HTR-8/SVneo (cell line): Measurements from ENCODE around the gene ADPRH.
A peak's percentile ranks its signal among the peaks of the same experiment; 100 is the strongest.
"Not testable (repeated sequence)": the region's sequence is repeated elsewhere in the genome, so short reads cannot be mapped to it uniquely, and the experiment has no call there.

Experiments
- DNase-seq: peaks from one replicate; pipeline ENCODE4 v3.0.0; 2011; ENCODE audit warnings: low spot score, mixed read lengths; ENCODE audit not compliant: insufficient read length
- FAIRE-seq: peaks from 2 replicates; lab custom pipeline; 2011; peaks lifted over from hg19 to GRCh38; lab: Jason Lieb, UNC

The ADPRH gene

DNA sequence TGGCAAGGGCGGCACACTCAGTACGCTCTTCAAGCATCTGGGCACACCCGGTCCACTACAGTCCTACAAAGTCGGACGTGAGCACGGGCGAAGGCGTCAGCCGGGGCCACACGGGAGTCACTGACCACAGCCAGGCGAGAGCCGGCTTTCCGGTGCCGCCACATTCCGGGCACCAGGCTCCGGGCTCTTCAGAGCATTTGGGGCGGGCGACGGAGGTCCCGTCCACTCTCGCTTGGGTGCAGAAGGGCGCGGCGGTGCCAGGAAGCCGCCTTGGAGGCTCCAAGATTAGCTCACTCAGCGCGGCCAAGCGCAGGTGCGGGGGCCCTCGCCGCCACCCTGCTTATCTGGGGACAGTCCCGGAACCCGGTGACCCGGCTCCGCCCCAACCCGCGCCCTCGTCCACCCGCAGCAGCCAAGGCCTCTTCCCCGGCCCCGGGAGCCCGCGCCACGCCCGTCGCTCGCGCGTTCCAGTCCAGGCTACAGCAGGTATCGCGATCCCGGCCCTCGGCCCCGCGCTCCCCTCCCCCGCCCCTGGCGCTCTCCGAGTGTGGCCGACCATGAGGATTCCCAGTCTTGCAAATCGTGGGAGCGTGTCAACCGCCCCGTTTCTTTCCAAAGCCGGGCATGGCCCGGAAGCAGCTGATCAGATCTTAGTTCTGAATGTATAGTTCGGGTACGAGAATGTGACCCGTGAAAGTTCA is at the start of gene ADPRH:
TSS of gene ADPRH (plus strand) at position 127 of the 701 bp plus-strand sequence. CDS start 2,678 bp downstream, outside the sequence.
- DNase-seq (peak; percentile 61), FAIRE-seq (peak; percentile 67)

DNA sequence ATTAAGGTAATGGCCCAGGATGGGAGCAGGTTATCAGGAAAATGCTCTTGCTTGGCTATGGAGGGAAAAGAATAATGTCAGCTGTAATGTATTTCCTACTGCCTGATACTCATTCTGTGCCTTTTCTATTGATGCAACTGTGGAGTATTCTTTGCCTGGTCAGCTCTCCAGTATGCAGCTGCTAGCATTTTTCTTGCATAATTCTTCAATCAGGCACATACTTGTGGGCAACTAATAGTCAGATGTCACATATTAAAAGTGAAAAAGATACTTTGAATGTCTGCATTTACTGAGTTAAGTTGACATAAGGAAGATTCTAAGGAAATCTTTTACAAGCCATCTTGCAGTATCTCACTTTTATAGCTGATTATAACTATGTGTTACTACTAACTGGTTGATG is 49.4 kb upstream of the ADPRH start:
- DNase-seq (no peak), FAIRE-seq (no peak)

DNA sequence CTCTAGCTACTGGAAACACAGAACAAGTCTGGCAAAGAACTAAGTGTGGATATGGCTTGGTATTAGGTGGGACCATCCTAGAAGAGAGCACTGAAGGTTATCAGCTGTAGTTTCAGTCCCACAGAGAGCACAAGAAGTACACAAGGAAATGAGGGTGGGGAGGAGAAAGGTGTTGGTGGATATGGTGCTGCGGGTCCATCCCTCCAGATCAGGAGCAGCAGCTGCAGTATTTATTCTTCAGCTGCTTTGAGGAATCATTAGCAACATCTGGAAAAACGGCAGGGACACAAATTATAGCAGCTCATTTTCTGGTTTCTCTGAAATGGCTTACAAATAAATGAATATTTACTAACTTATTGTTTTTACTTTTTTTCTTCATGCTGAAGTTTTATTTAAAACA is 48.8 kb upstream of the ADPRH start:
- FAIRE-seq = peak; percentile 9

DNA sequence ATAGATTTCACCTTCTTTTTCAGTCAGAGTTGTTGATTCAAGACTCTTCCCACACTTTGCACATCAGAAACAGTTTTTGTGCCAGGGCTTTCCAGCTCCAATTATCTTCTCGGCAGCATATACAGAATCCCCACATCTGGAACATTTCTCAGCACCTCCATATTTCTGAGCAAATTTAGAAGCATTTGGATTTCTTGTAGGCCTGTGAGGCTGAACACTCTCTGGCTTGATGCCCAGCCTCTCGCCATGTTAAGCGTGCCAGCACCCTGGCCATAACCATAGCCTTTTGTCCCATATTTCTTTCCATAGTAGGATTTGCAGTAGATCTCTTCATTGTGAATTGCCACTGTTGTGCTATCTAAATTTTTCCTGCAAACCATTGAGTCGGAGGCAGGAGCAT is 48.1 kb upstream of the ADPRH start:
- DNase-seq (no peak), FAIRE-seq (no peak)

More for the DNA sequence above, 48.8 kb upstream of the ADPRH start:
- DNase-seq = no peak

DNA sequence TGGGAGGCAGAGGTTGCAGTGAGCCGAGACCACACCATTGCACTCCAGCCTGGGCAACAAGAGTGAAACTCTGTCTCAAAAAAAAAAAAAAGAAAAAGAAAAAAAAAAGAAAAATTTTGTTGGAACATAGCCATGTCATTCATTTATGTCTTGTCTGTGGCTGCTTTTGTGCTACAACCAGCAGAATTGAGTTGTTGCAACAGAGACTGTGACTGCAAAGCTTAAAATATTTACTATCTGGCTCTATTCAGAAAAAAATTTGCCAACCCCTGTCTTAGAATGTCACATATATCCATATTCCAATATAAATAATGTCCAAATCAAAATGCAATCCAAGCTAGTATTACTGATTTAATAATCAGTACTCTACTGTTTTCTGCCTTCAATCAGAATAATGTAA is 45.0 kb upstream of the ADPRH start:
- no peak for FAIRE-seq
- DNase-seq = no peak

DNA sequence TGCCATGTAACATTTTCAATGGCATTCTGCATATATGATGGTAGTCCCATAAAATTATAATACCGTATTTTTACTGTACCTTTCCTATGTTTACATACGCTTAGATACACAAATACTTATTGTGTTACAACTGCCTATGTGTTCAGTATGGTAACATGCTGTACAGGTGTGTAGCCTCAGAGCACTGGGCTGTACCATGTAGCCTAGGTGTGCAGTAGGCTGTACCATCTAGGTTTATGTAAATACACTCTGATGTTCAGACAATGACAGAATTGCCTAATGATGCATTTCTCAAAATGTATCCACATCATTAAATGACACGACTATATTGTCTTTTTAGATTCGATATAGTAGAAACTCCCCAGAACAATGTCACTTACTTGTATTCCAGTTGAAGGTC is 42.5 kb upstream of the ADPRH start:
- FAIRE-seq (no peak), DNase-seq (no peak)

DNA sequence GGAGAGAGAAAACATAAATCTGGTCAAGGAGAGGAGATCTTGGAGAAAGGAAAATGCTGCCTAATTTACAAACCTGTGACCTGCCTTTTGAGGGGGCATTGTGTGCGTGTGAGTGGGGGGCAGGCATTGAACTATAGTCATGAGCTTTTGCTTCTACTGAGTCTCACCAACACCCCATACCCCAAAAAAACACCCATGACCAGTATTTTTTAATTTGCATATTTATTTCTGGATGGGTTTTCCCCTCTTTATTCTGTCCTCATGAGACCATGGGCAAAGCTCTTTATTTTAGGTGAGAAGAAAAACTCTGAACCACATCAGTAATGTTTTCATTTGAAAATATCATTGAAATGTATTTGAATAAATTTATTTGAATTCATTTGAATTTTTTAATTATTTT is 40.5 kb upstream of the ADPRH start:
- FAIRE-seq = no peak
- no peak for DNase-seq

DNA sequence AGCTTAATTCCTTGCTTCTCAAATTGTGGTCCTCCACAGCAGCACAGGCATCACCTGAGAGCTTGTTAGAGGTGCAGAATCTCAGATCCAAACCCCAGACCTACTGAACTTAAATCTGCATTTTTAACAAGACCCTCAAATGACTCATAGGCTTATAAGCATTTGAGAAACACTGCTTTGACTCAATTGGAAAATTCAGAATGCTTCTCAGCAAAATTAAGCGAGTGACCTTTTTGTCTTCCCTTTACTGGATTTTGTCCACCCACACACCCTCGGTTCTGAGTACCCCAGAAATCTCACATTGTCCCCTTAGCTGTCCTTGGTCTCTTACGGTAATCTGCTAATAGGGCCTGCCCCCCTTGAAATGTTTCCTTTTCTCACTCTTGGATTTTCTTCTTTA is 37.7 kb upstream of the ADPRH start:
- DNase-seq (no peak), FAIRE-seq (no peak)

DNA sequence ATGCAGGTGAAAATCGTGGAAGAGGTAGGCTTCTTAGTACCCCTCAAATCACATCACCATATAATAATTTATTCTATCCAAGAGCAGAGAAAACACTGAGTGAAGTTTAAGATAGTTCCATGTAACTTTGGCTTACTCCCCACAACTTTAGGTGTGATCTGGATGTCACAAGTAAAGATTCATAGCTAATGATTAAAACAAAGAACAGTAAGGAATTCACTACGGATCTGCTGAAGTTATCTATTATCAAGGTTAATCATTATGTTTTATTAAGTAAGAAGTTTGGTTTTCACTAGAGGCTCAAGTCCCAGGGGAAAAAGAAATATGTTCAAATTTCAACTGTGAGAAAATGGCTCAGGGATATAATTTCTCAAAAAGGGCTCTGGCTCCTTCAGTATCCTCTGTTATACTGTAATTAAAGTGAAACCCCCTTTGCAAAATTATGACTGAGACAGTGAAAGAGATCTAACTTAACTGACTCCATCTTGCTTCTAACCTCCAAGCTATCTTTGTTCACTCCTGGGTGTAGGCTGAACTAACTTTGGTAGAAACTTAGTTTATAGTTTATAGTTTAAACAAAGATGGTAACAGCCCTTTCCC is 37.0 kb upstream of the ADPRH start:
- DNase-seq (no peak), FAIRE-seq (no peak)

DNA sequence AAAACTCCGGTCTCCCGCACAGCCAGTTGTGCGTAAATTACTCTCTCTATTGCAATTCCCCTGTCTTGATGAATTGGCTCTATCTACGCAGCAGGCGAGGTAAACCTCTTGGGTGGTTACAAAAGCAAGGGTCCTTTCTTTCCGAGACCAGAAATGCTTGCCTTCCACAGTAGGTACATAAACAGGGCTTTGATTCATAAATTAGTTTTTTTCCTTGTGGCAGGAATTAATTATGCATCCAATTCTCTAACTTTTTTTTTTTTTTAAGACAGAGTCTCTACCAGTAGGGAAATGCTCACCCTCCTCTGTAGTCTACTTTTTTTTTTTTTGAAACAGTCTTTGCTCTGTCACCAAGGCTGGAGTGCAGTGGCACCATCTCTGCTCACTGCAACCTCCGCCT is 36.1 kb upstream of the ADPRH start:
- DNase-seq (no peak), FAIRE-seq (no peak)

DNA sequence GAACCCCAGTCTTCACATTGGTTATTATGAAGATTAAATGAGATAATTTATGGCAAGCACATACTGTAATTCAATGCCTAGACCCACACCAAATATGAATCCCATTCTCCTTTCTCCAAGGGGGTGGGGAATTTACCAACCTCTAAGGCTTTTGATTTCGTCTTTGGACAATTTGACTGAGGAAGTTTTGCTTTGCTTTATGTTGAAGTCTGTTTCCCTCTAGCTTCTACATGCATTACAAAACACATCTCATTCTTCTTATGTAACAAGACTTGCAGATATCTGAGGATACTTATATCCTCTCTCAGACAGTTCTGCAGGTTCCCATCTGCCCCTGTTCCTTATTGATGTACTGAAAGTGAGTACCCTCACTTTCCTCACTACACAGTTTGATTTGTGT is 32.1 kb upstream of the ADPRH start:
- no peak for FAIRE-seq

DNA sequence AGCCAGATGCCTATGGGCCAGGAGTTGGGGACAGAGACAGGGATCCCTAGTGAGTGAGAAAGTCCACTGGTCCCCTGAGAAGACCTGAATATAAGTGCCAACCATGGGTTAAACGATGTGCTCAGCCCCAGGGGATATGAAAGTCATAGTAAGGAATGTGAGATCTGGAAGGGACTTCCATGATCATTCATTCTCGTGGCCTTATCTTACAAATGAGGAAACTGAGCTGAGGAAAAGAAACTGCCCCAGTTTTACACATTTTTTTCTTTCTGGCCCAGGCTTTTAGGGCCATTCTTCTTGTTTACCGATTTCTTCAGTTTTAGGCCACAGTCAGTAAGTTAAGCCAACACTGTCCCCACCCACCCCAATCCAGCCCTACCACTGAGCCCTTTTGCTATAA is 31.0 kb upstream of the ADPRH start:
- DNase-seq (no peak), FAIRE-seq (no peak)

More for the DNA sequence above, 32.1 kb upstream of the ADPRH start:
- DNase-seq = no peak

DNA sequence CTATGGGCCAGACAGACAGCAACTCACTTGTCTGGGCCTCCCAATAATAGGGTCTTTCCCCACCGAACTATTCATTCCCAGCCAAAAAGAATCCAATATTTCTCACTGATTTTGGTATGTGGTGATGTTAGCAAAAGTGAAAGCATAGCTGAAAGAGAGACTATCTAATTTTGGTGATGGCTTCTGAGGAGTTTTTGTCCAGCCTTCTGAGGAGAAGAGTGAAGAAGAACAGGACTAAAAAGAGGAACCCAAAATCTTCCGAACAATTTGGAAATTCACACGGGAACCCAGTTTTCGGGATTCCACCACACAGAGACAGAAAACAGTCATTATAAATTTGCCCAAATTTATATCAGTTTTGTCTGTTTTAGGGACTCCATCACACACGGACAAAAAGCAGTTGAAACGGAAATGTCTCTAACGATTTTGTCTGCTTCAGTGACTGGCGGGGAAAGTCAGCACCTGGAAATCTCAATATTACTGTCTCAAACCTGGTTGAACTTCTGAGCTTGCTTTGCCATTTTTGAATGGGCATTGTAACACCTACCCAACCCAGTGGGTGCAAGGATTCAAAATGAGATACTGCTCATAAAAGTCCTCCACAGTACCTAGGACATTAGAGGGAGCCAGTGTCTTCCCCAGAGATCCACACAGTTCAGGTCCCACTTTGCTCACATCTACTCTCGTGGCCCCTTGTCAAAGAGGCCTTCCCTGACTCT is 28.9 kb upstream of the ADPRH start:
- FAIRE-seq = no peak
- no peak for DNase-seq

DNA sequence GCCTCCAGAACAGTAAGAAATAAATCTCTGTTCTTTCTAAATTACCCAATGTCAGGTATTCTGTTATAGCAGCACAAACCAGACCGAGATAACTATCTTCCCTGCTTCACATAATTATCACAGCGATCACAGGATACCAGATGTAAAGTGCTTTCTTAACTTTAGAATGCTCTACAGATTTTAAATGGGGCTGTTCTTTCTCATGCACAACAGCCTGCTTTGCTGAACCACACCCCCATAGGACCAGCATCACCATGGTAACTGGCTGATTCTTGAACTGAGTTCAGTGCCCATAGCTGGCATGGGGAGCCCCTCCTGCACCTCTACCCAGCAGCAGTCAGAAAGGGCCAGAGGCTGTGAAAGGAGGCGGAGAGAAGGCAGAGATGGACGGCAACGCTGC is 27.7 kb upstream of the ADPRH start:
- no peak for FAIRE-seq
- no peak for DNase-seq

DNA sequence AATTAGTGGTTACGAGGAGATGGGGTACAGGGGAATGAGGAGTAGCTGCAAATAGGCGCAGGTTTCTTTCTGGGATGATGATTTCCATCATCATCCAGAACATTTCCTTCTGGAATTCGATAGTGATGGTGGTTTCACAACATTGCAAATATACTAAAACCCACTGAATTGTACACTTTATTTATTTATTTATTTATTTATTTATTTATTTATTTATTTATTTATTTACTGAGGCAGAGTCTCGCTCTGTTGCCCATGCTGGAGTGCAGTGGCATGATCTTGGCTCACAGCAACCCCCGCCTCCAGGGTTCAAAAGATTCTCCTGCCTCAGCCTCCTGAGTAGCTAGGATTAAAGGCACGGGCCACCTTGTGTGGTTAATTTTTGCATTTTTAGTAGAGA is 26.4 kb upstream of the ADPRH start:
- not testable (repeated sequence) for FAIRE-seq, DNase-seq

DNA sequence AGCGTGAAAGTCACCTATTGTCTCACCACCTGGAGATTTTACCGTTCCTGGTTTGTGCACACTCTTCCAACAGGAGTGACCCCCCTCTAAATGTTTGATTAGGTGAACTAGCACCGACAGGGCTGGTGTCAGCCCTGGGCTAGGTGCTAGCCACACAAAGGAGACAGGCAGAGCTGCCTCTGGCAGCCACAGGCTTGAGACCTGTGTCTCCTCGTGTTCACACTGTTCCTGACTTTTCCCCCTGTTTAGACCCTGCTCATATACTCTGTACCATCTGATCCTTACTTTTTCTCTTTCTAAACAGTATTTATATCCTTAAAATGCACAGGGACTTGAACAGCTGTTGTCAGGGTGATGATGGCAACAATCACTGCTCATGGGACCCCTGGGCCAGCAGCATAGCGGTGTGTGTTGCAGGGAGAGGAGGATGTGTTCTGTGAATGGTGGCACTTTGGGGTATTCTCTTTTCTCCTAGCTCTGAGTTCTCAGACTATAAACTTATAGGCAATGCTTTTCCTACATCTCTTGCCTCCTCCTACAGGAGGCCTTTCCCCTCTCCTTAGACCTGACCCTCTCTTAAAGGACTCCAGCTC is 25.4 kb upstream of the ADPRH start:
- no peak for FAIRE-seq

DNA sequence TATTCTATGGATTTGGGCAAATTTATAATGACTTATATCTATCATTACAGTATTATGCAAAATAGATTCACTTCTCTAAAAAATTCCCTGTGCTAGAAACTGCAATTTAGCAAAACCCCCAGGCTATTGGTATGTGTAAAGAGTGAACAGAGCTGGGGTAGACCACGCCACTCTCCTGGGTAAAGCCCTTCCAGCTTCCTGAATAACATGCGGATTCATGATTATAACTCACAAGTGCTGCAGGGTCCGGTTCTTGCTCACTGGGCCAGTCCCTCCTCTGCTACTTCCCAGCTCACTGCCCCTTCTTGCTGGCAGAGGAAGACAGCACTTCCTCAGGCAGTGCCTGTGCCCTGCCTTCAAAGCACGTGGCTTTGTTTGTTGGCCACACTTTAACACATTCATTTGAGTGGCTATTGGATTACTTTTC is 24.0 kb upstream of the ADPRH start:
- DNase-seq = no peak
- FAIRE-seq = no peak

More for the DNA sequence above, 25.4 kb upstream of the ADPRH start:
- DNase-seq = no peak

DNA sequence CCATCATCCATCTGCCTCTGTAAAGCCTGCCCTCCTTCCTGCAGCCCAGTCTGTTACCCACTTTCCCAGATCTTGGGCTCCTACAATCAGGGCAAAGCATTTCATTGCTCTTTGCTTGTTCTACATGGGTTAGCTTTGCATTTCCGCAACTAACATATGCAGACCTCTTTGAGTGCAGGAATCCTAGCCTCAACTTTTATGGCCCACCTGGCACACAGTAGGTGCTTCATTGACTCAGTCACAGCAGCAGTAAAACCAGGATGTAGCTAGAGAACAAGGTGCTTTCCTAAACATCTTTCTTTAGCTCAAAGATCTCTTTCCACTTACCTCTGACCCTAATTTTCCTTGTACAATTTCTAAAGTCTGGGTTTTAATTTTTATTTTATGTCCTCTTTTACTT is 23.4 kb upstream of the ADPRH start:
- no peak for FAIRE-seq
- no peak for DNase-seq

DNA sequence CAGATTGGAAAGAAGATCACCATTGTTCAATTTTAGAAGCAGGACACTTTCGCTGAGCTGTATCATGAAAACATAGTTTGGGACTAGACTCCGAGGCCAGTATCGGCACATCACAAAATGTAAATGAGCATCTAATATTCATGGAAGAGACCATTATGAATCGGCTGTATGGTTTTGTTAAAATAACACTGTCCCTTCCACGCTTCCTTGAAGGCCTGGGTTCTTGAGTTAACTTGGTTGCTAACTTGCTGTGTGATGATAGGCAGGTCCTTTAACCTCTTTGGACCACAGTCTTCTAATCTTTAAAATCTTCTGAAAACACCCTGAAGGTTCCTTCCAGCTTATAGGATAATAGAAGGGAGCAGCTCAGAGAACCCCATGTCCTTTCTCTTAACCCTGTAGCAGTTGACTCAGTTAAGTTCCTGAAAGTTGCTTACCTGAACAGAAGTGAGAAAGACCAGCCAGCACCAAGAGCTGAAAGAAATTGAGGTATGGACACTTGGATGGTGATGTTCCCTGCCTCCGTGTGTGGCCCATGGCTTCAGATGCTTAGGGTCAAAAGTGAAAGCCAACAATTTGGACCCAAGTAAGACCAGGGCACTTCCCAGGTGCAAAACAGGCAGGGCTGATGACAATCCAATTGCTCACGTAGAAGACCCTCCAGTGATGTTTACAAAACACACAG is 22.0 kb upstream of the ADPRH start:
- DNase-seq (no peak), FAIRE-seq (no peak)

DNA sequence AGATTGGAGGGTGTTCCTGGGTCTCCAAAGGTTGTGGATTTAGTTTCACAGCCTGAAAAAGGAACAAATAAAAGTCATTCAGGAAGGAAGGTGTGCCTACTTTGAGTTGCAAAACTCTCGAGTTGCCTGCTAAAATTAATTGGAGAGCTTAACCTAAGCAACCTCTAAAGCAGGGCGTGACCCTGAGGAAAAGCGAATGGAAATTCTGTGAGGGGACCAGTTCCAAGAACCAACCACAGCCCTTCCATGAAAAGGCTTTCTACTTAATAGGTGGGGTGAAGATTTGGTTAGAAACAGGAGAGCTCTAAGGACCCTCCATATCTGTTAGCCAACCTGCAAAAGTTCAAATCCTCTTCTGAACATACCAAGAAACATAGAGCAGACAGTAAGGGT is 21.4 kb upstream of the ADPRH start:
- no peak for FAIRE-seq
- no peak for DNase-seq
